OCI-M1 (cell line): ENCODE data around the gene NOS1AP.

Experiments
- DNase-seq: peaks from one replicate; lab custom pipeline; 2025; lab: John Stamatoyannopoulos, UW

Gene NOS1AP

DNA sequence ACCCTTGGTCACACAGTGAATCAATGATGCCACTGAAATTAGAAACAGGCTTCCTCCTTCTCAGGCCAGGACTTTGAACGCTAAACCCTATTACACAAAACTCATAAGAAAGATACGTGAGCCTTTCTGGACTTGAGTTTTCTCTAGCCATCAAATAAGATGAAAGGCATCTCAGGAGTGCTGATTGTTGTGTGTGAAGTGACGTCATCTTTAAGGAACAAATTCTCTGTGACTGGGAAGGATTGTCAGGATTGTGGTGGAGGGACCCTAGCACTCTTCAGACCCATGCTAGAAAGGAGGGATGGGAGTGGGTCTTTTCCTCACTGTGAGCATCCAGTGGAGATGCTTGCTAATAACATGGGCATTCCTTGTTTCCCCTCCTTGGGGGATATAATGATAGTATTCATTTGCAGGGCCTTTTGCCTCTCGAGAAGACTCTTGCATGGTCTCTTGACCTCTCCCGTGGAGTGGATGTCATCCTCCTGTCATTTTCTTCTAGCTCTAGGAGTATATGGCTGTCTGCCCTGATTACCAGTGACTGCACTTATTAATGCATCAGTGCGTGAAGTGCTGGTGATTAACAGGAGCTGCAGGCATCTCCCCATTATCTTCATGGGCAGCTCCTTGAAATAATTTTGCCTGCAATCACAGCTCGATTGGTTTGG lies 267.3 kb downstream of the NOS1AP start:
- DNase-seq: no peak

DNA sequence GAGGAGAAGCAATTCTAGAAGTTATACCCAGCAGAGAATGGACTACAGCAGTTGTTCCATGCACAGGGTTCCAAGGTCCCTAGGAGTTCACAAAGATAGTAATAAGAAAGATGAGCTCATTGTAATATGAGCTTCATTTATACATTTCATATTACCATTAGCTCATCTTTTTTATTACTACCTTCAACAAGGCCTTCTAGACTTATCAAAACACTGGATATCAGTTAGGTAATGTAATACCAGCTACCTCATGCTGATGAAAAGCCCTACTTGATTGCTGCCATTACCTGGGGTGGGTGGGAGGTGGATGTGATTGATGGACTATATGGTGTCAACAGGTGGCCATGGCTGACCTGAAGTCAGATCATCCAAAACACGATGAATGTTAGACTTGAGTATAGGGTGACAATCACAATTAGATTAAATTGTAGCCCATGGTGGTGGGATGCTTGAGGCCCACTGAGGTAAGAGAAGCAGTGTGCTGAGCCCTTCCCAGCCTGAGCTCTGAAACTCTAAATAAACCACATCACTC lies 273.0 kb downstream of the NOS1AP start:
- no peak for DNase-seq

DNA sequence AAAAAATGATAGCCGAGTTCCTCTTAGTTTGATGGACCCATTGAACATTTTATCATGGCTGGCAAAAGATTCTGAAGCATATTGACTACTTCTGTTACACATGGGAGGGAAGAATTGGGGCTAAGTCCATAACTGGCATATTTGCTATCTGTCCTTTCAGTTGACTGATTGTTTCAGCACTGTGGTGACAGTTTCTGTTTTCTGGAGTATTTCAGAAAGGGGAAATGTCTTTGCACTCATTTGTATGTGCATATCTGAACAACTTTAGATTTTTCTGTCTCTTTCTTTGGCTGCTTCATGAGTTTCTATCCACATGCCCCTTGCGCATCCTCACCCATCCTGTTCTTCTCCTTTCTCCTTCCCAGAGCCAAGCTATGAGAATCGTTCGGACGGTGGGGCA lies 274.0 kb downstream of the NOS1AP start:
- peak; percentile 27 for DNase-seq

DNA sequence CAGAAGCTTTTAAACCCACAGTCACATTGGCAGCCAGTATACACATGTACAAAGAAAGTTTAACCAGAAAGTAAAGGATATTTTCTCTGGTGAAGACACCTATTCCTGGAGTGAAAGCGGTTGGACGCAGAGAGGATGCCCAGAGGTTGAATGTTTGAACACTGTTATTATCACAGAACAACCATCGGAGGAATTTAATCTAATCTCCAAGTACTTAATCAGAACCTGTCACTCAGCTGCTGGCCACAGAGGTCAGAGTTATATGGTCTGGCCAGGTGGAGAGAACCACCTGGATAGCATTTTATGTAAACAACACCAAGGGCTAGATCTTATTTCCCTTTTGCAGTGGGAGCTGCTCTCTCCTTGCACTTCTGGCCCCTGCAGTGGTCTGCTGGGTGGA lies 277.8 kb downstream of the NOS1AP start:
- no peak for DNase-seq

DNA sequence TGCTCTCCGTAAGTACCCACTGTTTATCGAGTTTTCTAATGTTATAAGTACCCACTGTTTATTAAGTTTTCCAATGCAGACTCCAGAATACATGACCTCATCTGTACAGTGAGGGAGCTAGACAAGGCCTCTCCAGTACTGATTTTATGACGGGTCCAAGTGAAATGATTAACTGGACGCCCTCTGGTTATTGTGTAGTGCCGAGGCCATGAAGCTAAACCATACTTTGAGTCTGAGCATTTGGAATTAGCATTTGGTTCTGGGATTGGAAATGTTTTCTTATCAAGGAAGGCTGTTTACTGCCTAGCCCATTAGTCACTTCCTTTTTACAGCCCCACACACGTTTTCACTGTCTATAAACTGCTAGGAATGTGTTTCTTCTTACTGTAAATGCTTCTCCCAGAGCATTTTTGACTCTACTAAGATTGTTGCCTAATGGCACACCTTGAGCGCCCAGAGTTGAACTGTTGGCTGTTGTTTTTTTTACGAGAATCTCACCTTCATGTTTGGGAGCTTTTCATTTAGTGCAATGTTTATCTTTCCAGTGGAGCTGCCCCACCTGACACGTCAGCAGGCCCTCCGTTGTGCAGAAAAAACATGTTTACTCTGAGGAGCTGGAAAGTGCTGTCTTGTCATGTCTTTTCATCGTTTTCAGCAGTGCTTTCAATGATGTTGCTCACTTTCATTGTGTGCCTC lies 280.3 kb downstream of the NOS1AP start:
- peak; percentile 26 for DNase-seq

DNA sequence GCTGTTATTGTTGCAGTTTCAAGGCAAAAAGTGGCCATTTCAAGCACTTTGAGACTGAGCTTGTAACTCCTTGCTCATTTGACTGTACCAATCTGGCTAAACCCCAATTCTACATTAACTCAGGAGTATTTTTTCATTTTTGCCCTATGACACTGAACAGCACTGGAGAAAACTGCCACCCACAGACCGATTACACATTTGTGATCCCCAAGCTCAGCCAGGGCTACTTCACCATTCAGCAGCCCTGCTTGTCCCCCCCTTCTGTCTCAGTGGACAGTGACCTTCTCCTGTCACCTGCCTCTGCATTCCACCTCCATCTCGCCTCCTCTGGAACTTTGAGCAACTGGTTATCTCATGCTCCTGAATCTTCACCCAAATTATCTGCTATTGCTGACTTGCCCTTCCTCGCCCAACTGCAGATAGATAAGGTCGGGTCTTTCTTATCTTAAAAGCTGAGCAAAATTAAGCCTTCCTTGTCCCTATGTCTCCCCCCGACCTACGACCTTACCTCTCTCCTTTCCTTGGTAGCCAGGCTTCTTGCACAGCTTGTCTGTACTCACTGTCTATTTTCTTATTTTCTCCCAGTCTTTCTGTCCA lies 281.9 kb downstream of the NOS1AP start:
- DNase-seq: peak; percentile 39

DNA sequence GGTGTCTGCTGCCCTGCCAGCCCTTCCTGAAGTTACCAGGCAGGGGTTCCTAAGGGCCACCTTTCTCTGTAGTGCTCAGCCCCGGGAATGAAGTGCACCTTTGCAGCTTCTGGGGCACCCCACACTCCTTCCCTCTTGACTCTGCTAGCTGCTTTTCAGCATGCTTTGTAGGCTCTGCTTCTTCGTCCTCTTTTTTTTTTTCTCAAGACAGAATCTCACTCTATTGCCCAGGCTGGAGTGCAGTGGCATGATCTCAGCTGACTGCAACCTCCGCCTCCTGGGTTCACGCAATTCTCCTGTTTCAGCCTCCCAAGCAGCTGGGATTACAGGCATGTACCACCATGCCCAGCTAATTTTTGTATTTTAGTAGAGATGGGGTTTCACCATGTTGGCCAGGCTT lies 282.4 kb downstream of the NOS1AP start:
- peak; percentile 66 for DNase-seq

DNA sequence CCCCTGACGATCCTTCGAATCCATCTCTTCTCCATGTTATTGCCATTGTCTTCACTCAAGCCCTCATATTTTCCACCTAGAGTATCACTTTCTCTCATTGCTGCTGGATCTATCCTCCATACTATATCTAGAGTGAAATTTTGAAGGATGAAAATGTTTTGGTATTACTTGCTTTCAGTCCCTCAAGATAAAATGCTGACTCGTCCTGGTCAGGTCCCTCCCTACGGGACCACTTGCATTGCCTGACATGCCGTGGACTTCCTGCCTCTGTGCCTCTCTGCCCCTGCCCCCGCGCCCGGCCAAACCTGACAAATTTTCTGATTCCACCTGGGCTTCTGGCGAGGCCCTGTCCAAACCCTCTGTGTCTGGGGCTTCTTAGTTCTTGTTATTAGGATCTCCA lies 283.6 kb downstream of the NOS1AP start:
- DNase-seq: no peak

DNA sequence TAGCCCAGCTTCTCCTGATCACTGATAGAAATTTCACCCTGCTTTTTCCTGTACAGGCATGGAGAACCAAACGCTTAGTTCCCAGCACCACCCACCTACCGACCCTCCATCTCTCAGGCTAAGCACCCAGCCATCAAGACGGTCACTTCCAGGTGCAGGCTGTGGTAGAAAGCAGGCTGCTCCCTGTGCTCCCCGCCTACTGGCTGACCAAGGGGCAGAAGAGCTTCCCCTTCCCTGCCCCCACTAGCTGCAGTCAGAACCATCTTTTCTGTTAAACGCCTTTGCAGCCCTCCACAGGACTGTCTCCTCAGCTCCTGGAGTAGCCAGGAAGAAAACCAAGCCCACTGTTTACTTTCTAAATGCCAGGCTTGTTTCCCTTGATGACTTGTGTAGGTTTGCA lies 284.2 kb downstream of the NOS1AP start:
- peak; percentile 46 for DNase-seq

DNA sequence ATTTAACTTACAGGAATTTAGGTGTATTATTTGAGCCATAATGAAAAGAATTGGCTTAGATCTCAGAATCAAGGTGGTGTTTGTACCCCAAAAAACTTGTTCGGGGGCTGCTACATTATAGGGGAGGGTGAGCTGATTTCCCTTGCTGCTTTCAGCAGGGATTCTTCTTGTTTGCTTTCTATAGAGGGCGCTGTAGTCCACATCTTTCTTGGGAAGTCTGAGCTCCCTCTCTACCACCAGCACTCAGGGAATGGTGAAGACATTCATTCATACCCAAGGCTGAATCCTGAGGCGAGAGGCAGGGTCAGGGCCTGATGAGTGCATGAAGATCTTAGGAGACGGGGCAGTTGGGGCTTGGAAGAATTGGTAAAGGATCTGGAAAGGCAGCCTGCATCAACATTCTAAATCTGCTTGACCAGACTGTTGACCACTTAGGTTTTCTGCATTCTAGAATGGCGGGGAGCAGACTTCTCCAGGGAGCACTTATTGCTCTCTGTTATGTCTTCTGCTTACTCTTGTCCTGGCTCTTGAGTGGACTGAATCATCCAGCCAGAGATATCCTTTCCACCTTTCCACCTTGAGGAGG lies 288.3 kb downstream of the NOS1AP start:
- DNase-seq: peak; percentile 78

DNA sequence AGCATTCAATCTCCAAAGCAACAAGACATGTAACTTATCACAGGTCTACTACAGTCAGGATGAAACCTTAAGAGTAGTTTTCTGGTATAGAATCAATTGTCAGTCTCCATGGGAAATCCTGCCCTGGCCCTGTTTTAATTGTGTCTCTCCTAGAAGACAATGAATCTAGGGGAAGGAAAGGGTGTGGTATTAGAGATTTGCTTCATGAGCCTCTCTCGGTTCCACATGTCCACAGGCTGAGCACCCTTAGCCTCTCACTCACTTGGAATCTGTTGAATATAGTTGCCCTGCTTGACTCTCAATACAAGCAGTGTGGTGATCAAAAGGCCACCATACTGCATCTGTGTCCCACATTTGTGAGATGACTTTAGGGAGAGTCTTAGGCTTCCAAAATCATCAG lies 289.4 kb downstream of the NOS1AP start:
- no peak for DNase-seq

DNA sequence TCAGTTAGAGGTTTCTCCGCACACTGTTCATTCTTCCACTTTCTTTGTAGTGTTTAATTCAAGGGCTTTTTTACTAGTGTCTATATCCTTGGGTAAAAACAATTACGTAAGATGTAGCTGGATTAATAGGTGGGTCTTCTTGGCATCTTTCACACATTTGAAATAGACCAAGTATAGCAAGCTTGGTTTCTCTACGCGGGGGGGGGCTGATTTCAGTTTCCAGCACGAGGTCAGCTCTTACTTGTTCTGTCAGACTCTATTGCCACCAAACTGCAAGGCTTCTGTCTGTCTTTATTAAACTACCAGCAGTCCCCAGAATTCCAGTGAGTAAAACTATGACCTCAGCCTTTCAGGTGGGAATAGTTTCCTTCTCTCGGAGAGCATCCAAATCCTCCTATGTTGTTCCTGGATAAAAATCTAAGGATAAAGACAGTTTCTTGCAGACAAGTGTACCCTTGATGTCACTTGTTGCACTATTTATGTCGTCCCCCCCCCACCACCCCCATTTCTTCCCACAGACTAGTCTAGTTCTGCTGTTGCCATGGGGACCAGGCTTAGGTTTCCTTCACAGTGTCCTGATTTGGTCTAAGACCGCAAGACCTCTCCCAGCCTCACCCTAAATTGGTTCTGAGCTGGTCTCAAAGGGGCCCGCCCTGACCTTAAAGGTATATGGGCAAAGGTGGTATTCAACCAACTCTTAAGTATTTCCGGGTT lies 290.2 kb downstream of the NOS1AP start:
- no peak for DNase-seq

DNA sequence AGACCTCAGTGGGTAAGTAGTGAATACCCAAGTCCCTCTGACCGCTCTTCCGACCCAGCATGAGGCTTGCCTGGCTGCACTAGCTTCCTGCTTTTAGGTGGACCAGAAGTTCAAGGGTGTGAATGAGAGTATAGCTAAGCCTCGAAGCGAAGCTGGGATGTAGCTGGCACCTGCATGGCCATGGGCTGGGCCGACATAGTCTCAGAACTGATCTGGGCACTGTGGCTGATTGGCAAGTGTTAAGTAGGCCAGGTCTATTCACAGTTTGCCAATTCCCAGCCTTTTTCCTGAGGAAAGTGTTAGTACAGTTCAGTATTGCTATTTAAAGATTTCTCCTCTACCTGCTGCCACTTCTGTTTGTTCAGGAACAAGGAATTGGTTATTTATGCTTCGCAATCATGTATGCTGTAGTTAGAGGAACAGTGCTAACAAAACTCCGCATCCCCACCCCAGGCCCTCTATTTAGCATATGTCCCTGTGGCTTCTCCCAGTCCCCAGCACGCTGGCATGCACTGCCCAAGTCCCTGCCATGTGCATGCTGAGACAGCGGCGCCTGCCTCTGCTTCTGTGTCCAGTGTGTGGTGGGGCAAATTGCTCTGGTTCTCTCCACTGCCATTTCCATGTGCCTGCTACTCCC lies 290.9 kb downstream of the NOS1AP start:
- no peak for DNase-seq

DNA sequence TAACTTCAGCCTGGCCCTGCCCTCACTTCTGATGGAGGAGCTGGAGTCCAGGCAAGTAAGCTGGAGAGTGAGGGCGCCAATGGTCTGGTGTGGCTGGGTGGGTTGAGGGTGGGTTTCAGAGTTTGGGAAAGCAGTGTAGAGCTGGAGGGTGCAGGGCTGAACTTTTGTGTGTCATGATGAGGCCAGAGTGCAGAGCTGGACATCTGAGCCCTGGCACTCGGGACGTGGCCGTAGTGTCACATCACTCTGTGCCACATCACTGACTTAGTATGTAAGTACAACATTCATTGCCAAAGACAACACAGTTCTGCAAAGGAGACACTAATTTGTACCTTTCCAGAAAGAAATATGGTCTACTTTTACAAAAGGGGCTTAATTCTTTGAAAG lies 291.4 kb downstream of the NOS1AP start:
- no peak for DNase-seq

DNA sequence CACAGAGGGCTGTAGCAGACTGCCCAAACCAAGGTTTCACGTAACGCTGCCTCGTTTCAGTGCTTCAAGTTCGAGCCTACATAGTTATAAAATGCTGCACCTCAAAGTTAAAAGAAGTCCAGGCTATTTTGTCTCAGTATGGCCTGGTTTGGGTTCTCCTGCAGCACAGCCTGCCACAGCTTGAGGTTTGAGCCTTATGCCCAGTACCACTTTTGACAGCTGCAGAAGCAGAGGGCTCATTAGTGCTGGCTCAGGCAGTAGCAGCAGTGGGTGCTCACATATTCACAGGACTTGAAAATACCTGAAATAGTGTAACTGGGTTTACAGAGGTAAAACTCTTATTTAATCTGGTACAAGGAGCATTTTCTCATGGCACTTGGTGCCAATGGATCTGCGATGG lies 291.9 kb downstream of the NOS1AP start:
- DNase-seq: no peak

DNA sequence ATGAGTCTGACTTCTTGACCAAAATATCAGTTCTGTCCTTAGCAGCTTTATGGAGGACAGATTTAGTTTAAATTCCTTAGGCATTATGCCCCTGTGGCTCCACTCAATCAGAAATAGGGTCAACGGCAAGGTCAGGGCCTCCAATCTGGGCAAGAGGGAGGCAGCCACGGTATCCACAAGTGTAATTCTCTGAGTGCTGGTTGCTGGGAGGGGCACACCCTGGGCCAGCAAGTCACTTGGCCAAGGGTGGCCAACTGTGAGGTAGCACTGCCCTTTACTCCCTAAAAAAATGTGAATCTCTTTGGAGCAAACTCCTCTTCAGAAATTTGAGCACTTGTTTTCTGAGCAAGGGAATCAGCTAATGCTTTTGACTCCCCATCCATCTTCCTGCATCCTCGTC lies 294.3 kb downstream of the NOS1AP start:
- no peak for DNase-seq

DNA sequence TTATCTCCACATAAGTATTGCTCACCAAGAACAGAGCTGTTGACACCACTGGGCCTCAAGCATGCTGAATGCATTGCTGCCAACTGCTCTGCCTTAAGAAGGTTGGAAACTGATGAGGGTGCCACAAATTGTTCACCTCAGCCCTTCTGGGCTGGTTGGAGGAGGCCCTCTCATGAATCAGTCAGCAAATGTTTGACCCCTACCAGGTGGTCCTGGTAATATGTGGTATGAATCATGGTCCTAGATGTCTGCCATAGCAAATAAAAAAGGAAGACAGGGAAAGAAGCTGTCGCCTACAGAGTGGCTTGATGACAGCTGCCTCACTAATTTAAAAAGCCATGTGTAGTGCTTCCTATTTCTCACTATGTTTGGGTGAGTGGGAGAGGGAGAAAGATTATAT lies 295.0 kb downstream of the NOS1AP start:
- DNase-seq: no peak

DNA sequence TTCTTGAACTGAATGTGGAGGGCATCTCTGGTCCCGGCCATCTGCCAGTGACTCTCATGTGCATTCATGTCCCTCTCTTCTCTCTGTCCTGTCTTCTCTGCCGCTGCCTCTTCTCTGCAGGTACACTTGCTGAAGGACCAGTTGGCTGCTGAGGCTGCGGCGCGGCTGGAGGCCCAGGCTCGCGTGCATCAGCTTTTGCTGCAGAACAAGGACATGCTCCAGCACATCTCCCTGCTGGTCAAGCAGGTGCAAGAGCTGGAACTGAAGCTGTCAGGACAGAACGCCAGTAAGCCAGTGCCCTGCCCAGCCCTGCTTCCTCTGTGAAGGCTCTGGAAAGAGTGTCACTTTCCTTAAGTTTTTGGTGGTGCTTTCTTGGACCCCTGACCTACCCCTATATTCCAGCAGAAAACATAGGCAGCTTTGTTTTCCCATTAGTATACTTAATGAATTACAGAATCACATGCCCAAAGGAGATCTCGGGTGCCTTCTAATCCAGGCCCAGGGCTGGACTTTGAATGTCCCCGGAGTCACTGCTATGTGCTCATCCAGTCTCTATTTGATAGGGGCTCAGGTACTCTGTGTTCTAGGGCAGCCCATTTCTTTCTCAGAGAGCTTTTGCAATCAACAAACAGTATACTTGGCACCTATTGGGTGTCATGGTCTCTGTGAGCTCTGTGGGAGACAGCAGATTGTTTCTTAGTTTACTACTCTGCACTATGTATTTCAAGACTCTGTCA lies 296.0 kb downstream of the NOS1AP start:
- DNase-seq: no peak

DNA sequence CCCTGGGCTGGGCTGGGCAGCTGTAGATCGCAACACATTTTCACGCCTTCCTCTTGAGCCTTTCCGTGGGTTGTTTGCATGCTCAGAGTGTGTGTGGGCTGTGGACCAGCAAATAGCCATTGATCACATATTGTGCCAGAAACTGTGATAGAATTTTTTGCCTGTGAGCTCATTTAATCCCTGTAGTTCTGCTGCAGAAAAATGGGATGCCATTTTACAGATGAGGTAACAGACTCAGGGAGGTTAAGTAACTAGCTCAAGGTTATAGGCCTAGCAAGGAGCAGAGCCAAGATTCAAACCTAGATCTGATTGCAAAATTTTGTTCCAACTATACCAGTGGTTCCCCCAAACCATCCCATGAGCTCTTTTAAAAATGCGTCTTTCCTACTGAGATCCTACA lies 296.7 kb downstream of the NOS1AP start:
- no peak for DNase-seq

DNA sequence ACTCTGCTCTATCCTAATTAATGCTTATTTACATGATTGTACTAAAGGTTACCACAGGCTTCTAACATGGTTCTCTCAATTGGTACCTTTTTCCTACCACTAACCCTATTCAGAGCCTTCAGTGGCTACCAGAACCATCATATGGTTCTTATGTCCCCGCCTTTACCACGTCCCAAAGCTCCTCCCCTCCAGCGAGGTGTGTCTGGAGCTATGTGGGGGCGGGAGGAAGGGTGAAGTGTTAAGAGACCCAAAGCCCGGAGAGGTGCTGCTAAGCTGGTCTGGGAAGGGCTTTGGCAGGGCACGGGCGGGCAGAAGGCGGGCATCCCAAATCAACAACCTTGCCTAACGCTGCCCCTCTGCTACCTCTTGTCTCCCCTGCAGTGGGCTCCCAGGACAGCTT lies 297.2 kb downstream of the NOS1AP start:
- no peak for DNase-seq

DNA sequence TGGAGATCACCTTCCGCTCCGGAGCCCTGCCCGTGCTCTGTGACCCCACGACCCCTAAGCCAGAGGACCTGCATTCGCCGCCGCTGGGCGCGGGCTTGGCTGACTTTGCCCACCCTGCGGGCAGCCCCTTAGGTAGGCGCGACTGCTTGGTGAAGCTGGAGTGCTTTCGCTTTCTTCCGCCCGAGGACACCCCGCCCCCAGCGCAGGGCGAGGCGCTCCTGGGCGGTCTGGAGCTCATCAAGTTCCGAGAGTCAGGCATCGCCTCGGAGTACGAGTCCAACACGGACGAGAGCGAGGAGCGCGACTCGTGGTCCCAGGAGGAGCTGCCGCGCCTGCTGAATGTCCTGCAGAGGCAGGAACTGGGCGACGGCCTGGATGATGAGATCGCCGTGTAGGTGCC lies 297.6 kb downstream of the NOS1AP start:
- DNase-seq: no peak
